HEK293 (cell line): ENCODE measurements around the gene SLC5A9.

Source experiments
- CTCF ChIA-PET: fragments of 350-600 bp; formaldehyde crosslinking; extraction: SDS; loops from one replicate; lab custom pipeline; 2021; ENCODE audit warnings: antibody characterized with exemption; lab: Yijun Ruan, JAX
- POLR2A ChIA-PET: fragments of 300-600 bp; formaldehyde crosslinking; extraction: SDS; loops from one replicate; lab custom pipeline; 2020; ENCODE audit warnings: antibody characterized with exemption, inconsistent platforms; lab: Yijun Ruan, JAX
- H3K27ac ChIP-seq: fragments of 200-500 bp; sonication (Bioruptor generic); 2 replicates; pipeline ENCODE4 v1.5.1; 2014; ENCODE audit warnings: low read depth, low read length, control low read depth, inconsistent platforms; ENCODE audit errors: extremely low read depth
- H3K36me3 ChIP-seq, 2 experiments: fragments of 200-500 bp in 1 of 2; sonication (Bioruptor generic) in 1 of 2; 1 replicate in 1 of 2; 2 replicates in 1 of 2; pipeline ENCODE4 v1.5.1; 2014 to 2017; ENCODE audit warnings: inconsistent platforms in 2 of 2, low read length in 2 of 2; ENCODE audit not compliant: control insufficient read depth in 2 of 2, insufficient read depth in 1 of 2
- H3K4me1 ChIP-seq: fragments of 200-500 bp; sonication (Bioruptor generic); 2 replicates; pipeline ENCODE4 v1.5.1; 2014; ENCODE audit warnings: mild to moderate bottlenecking, low read length, inconsistent platforms; ENCODE audit not compliant: control insufficient read depth, insufficient read depth
- H3K4me3 ChIP-seq: 2 replicates; pipeline ENCODE4 v1.5.1; 2011; ENCODE audit warnings: low read depth, mild to moderate bottlenecking, control low read depth, low read length, moderate library complexity
- H3K9me3 ChIP-seq: fragments of 200-500 bp; sonication (Bioruptor generic); 2 replicates; pipeline ENCODE4 v1.5.1; 2014; ENCODE audit warnings: low read depth, low read length, inconsistent platforms; ENCODE audit not compliant: control insufficient read depth, insufficient read depth
- HOXC10 ChIP-seq: sonication (generic); formaldehyde crosslinking; IDR thresholded peaks from 2 replicates; pipeline ENCODE4 v1.8.1; 2023; ENCODE audit warnings: mild to moderate bottlenecking, missing genetic modification reagents
- KLF7 ChIP-seq: fragments of 450-650 bp; formaldehyde crosslinking; IDR thresholded peaks from 2 replicates; pipeline ENCODE4 v1.5.1; 2016; ENCODE audit warnings: missing biosample characterization, missing genetic modification characterization, borderline replicate concordance
- SCRT1 ChIP-seq: fragments of 450-650 bp; formaldehyde crosslinking; IDR thresholded peaks from 2 replicates; pipeline ENCODE4 v1.5.1; 2016; ENCODE audit warnings: missing biosample characterization, missing genetic modification characterization, borderline replicate concordance
- SETDB1 ChIP-seq: IDR thresholded peaks from one replicate; pipeline ENCODE4 v1.6.1; 2017; ENCODE audit warnings: mild to moderate bottlenecking, low read length, moderate library complexity, mixed read lengths; ENCODE audit not compliant: insufficient read length
- TRIM28 ChIP-seq: IDR thresholded peaks from 2 replicates; pipeline ENCODE4 v1.6.1; 2011; ENCODE audit warnings: low read length, control low read depth, borderline replicate concordance
- ZBTB21 ChIP-seq: fragments of 450-650 bp; formaldehyde crosslinking; IDR thresholded peaks from 2 replicates; pipeline ENCODE4 v1.5.1; 2017; ENCODE audit warnings: missing biosample characterization, missing genetic modification characterization
- ZNF112 ChIP-seq: fragments of 450-650 bp; formaldehyde crosslinking; IDR thresholded peaks from 2 replicates; pipeline ENCODE4 v1.5.0; 2017; ENCODE audit warnings: missing biosample characterization, missing genetic modification characterization
- ZNF121 ChIP-seq: fragments of 450-650 bp; formaldehyde crosslinking; IDR thresholded peaks from 2 replicates; pipeline ENCODE4 v1.5.1; 2016; ENCODE audit warnings: missing biosample characterization, missing genetic modification characterization
- ZNF133 ChIP-seq: fragments of 450-650 bp; formaldehyde crosslinking; IDR thresholded peaks from 2 replicates; pipeline ENCODE4 v1.5.1; 2016; ENCODE audit warnings: missing biosample characterization, missing genetic modification characterization
- ZNF311 ChIP-seq: fragments of 450-650 bp; formaldehyde crosslinking; IDR thresholded peaks from 2 replicates; pipeline ENCODE4 v1.5.1; 2017; ENCODE audit warnings: missing biosample characterization, missing genetic modification characterization, borderline replicate concordance
- ZNF391 ChIP-seq: fragments of 450-650 bp; formaldehyde crosslinking; IDR thresholded peaks from 2 replicates; pipeline ENCODE4 v1.5.1; 2016; ENCODE audit warnings: low read depth, missing biosample characterization, missing genetic modification characterization, borderline replicate concordance
- ZNF510 ChIP-seq: fragments of 450-650 bp; formaldehyde crosslinking; IDR thresholded peaks from 2 replicates; pipeline ENCODE4 v1.5.1; 2018; ENCODE audit warnings: mild to moderate bottlenecking, missing genetic modification characterization, missing biosample characterization; ENCODE audit not compliant: insufficient replicate concordance
- ZNF529 ChIP-seq: fragments of 450-650 bp; formaldehyde crosslinking; IDR thresholded peaks from 2 replicates; pipeline ENCODE4 v1.5.1; 2017; ENCODE audit warnings: missing genetic modification characterization, missing biosample characterization; ENCODE audit not compliant: insufficient replicate concordance
- ZNF626 ChIP-seq: fragments of 450-650 bp; sonication (Bioruptor Pico); formaldehyde crosslinking; IDR thresholded peaks from 2 replicates; pipeline ENCODE4 v1.5.1; 2018; ENCODE audit warnings: missing biosample characterization, missing genetic modification characterization, inconsistent platforms
- ZNF670 ChIP-seq: fragments of 450-650 bp; formaldehyde crosslinking; IDR thresholded peaks from 2 replicates; pipeline ENCODE4 v1.5.1; 2016; ENCODE audit warnings: missing biosample characterization, missing genetic modification characterization, low read depth
- TF ChIP-seq, protein P1 (sequence below): fragments of 450-650 bp; formaldehyde crosslinking; IDR thresholded peaks from 2 replicates; pipeline ENCODE4 v1.5.1; 2016; ENCODE audit warnings: missing biosample characterization, missing genetic modification characterization

SLC5A9 gene

DNA sequence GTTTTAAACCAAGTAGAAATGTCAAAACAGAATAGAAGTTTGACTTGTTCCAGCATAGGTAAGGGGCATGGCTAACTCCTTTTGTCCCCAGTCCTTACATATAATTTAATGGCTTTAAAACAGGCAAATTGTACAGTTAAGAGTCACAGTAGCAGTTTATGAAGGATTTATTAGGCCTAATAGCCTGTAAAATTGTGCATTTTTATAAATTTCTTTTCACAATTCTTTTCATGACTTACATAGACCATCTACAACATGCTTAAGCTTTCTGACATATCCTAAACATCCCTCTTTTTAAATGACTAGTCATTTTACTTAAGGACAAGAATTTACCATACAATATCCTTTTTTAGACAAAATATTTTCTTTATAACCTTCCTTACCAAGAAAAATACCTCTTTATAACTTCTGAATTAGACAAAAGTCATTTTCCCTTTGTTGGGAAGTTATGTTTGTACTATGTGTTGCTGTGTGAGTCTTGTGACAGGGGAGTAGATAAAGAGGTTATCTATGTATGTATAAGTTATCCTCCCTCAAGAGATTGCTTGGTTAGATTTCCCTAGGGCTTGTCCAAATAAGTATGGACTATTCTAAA is 34.5 kb upstream of the SLC5A9 start:
- Histone ChIP-seq H3K36me3 (no peaks in the 10 kb centered on the region), H3K4me3 (no peak overlapping the region), H3K4me1 (no peaks in the 10 kb centered on the region), H3K9me3 (no peaks in the 10 kb centered on the region; the same call in 1 of the 2 replicates), H3K27ac (no peak overlapping the region)
- peak; percentile 14 for TF ChIP-seq ZNF510 (tag by site-specific recombination)
- TF ChIP-seq KLF7 (tag by site-specific recombination), result no peak
- peak; percentile 99 for TF ChIP-seq TRIM28
- peak; percentile 100 for TF ChIP-seq SETDB1
- TF ChIP-seq ZNF626 (tag by site-specific recombination), result peak; percentile 67; the same call in 1 of the 2 replicates
- no peak for TF ChIP-seq HOXC10 (CRISPR knock-in tag)
- TF ChIP-seq ZNF529 (tag by site-specific recombination), result peak; percentile 55
- TF ChIP-seq, protein P1, sequence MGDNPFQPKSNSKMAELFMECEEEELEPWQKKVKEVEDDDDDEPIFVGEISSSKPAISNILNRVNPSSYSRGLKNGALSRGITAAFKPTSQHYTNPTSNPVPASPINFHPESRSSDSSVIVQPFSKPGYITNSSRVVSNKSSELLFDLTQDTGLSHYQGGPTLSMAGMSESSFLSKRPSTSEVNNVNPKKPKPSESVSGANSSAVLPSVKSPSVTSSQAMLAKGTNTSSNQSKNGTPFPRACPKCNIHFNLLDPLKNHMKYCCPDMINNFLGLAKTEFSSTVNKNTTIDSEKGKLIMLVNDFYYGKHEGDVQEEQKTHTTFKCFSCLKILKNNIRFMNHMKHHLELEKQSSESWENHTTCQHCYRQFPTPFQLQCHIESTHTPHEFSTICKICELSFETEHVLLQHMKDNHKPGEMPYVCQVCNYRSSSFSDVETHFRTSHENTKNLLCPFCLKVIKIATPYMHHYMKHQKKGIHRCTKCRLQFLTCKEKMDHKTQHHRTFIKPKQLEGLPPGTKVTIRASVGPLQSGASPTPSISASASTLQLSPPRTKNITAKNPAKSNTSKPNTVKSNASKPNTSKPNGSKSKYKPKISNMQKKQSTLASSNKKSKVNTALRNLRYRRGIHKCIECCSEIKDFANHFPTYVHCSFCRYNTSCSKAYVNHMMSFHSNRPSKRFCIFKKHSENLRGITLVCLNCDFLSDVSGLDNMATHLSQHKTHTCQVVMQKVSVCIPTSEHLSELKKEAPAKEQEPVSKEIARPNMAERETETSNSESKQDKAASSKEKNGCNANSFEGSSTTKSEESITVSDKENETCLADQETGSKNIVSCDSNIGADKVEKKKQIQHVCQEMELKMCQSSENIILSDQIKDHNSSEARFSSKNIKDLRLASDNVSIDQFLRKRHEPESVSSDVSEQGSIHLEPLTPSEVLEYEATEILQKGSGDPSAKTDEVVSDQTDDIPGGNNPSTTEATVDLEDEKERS, result 0 out of 2 replicates have a peak, but pooled peaks have one; percentile 26
- ChIA-PET CTCF (interaction anchor here (1.1 kb wide), 1 partner anchor 79 kb away, joined by 3 read pairs; no protein-coding TSS in a partner anchor), POLR2A (no interaction called here)

- POLR2A ChIA-PET, result no interaction called here
- CTCF ChIA-PET, result no interaction called here
- H3K27ac ChIP-seq, result no peak overlapping the region
- no peaks in the 10 kb centered on the region; the same call in 1 of the 2 replicates for H3K9me3 ChIP-seq
- TF ChIP-seq ZNF133 (tag by site-specific recombination), result no peak
- no peak for TF ChIP-seq SCRT1 (tag by site-specific recombination)
- TF ChIP-seq ZNF112 (tag by site-specific recombination), result no peak
- TF ChIP-seq ZNF311 (tag by site-specific recombination), result no peak
- no peak overlapping the region for H3K4me3 ChIP-seq
- no peaks in the 10 kb centered on the region for H3K4me1 ChIP-seq
- no peaks in the 10 kb centered on the region for H3K36me3 ChIP-seq
Measured at GRCh38 chr1:48190881-48191280, 31.6 kb upstream of the SLC5A9 start.

DNA sequence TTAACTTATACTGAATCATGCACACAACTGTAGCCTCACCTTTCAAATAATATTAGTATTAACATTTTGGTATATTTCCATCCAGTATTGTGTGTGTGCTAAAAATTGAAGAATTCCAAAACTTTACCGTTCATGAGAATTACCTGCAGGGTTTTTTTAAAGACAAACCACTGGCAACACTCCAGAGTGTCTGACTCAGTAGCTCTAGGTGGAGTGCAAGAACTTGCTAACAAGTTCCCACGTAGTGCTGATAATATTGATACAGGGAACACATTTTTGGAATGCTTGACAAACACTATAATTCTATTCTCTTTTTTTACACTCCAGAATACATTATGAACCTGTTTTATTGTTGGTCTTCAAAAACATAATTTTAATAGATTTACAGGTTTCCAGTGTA is 27.7 kb upstream of the SLC5A9 start:
- POLR2A ChIA-PET, result no interaction called here
- Histone ChIP-seq H3K9me3 (no peaks in the 10 kb centered on the region), H3K36me3 (no peaks in the 10 kb centered on the region), H3K4me3 (no peak overlapping the region), H3K4me1 (no peaks in the 10 kb centered on the region), H3K27ac (no peak overlapping the region)
- no peak for TF ChIP-seq ZNF670 (tag by site-specific recombination)
- TF ChIP-seq ZBTB21 (tag by site-specific recombination), result no peak
- TF ChIP-seq ZNF121 (tag by site-specific recombination), result no peak
- TF ChIP-seq ZNF391, result no peak
- CTCF ChIA-PET, result interaction anchor here (0.7 to 2.6 kb wide), 5 partner anchors 9 to 1110 kb away, joined by 3 to 13 read pairs (median 5); no protein-coding TSS in a partner anchor
